HepG2 (cell line): Measurements from ENCODE around the gene ATG4B. TPM values are rescaled to one million over a fixed set of nuclear protein-coding genes. Genes with fewer than 3 reads are reported as not detected.
A peak's percentile ranks its signal among the peaks of the same experiment; 100 is the strongest.

Experiments used
- ATF6 ChIP-seq: sonication (generic); formaldehyde crosslinking; conservative IDR thresholded peaks from 2 replicates; pipeline ENCODE4 v1.4.0; 2020; ENCODE audit warnings: missing genetic modification reagents
- DNMT3B ChIP-seq: conservative IDR thresholded peaks from 2 replicates; pipeline ENCODE4 v1.6.1; 2016; ENCODE audit warnings: missing biosample characterization, control low read depth
- GZF1 ChIP-seq: sonication (generic); formaldehyde crosslinking; IDR thresholded peaks from 2 replicates; pipeline ENCODE4 v1.5.1; 2020; ENCODE audit warnings: mild to moderate bottlenecking, missing genetic modification reagents
- HNRNPK ChIP-seq: fragments of 200-400 bp; formaldehyde crosslinking; IDR thresholded peaks from 2 replicates; pipeline ENCODE4 v1.6.1; 2018; ENCODE audit warnings: low read length, low read depth, moderate library complexity, mild to moderate bottlenecking; ENCODE audit not compliant: poor library complexity, severe bottlenecking
- RERE ChIP-seq: IDR thresholded peaks from 2 replicates; pipeline ENCODE4 v1.6.1; 2016; ENCODE audit warnings: low read depth, missing genetic modification reagents, missing compliant biosample characterization
- SAFB2 ChIP-seq: sonication (generic); formaldehyde crosslinking; IDR thresholded peaks from 2 replicates; pipeline ENCODE4 v1.5.1; 2020; ENCODE audit warnings: missing genetic modification reagents, low read depth, mild to moderate bottlenecking, borderline replicate concordance
- SALL2 ChIP-seq: sonication (generic); formaldehyde crosslinking; IDR thresholded peaks from 2 replicates; pipeline ENCODE4 v1.8.1; 2023; ENCODE audit warnings: mild to moderate bottlenecking, missing genetic modification reagents, inconsistent platforms
- SNAI1 ChIP-seq: sonication (generic); formaldehyde crosslinking; IDR thresholded peaks from 2 replicates; pipeline ENCODE4 v1.5.0; 2020; ENCODE audit warnings: mild to moderate bottlenecking, missing genetic modification reagents, borderline replicate concordance
- ZBTB20 ChIP-seq: sonication (generic); formaldehyde crosslinking; IDR thresholded peaks from 2 replicates; pipeline ENCODE4 v1.8.1; 2023; ENCODE audit warnings: missing genetic modification reagents, low read depth, mild to moderate bottlenecking, borderline replicate concordance
- ZNF33A ChIP-seq: sonication (generic); formaldehyde crosslinking; IDR thresholded peaks from 2 replicates; pipeline ENCODE4 v1.5.1; 2020; ENCODE audit warnings: missing genetic modification reagents, mild to moderate bottlenecking, moderate library complexity, borderline replicate concordance
- ZNF614 ChIP-seq: IDR thresholded peaks from 2 replicates; pipeline ENCODE4 v1.6.1; 2018; ENCODE audit warnings: missing biosample characterization, missing genetic modification reagents, inconsistent platforms, borderline replicate concordance
- ZNF713 ChIP-seq: sonication (generic); formaldehyde crosslinking; IDR thresholded peaks from 2 replicates; pipeline ENCODE4 v1.4.0; 2020; ENCODE audit warnings: mild to moderate bottlenecking, missing genetic modification reagents
- ZSCAN22 ChIP-seq: sonication (generic); formaldehyde crosslinking; IDR thresholded peaks from 2 replicates; pipeline ENCODE4 v1.4.0; 2020; ENCODE audit warnings: mild to moderate bottlenecking, missing genetic modification reagents
- polyA plus RNA-seq, 8 experiments: library from polyadenylated mRNA; depleted of rRNA in 3 of 8; stranded (reverse) in 7 of 8; unstranded in 1 of 8; fragments of >200 nt; fragmentation: Illumina TruSeq in 4 of 8; extraction: Trizol in 4 of 8; gene quantifications; 2 replicates each; pipeline versions ENCODE4 v1.2.1 to v1.2.3, GENCODE V29; 2011 to 2016; ENCODE audit warnings: low read depth in 4 of 8, missing spikeins in 1 of 8, mixed read lengths in 1 of 8; ENCODE audit not compliant: insufficient read depth in 1 of 8
- total RNA-seq, 5 experiments: library from RNA; depleted of rRNA; stranded (reverse); fragments of >200 nt; fragmentation: Illumina TruSeq; extraction: Trizol; gene quantifications; 2 replicates each; pipeline ENCODE4 v1.2.3, GENCODE V29; 2016; ENCODE audit warnings: low read depth in 1 of 5
- TF ChIP-seq, protein P1 (sequence below): sonication (generic); formaldehyde crosslinking; IDR thresholded peaks from 2 replicates; pipeline ENCODE4 v1.8.1; 2023; ENCODE audit warnings: missing genetic modification reagents, mild to moderate bottlenecking, borderline replicate concordance
- TF ChIP-seq, protein P2 (sequence below): sonication (generic); formaldehyde crosslinking; IDR thresholded peaks from 2 replicates; pipeline ENCODE4 v1.4.0; 2020; ENCODE audit warnings: missing genetic modification reagents
- TF ChIP-seq, protein P3 (sequence below): sonication (generic); formaldehyde crosslinking; IDR thresholded peaks from 2 replicates; pipeline ENCODE4 v1.4.0; 2020; ENCODE audit warnings: mild to moderate bottlenecking, missing genetic modification reagents

The ATG4B gene
- total and polyA plus RNA-seq, 2 of the 13 experiments (the other 11 are each of a cell fraction or from before 2014, with no cell fraction given) = 95.5 to 239 TPM

- TF ChIP-seq, protein P1, sequence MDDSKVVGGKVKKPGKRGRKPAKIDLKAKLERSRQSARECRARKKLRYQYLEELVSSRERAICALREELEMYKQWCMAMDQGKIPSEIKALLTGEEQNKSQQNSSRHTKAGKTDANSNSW (CRISPR knock-in tag) = no peak
- TF ChIP-seq ZNF614 (no peak; the same call in 1 of the 2 replicates), ATF6 (no peak), GZF1 (CRISPR knock-in tag) (0 out of 2 replicates have a peak, but pooled peaks have one; percentile 18), DNMT3B (CRISPR knock-in tag) (0 out of 2 replicates have a peak, but pooled peaks have one; percentile 25), ZSCAN22 (CRISPR knock-in tag) (no peak), SALL2 (CRISPR knock-in tag) (no peak), HNRNPK (no peak), ZNF33A (CRISPR knock-in tag) (no peak), SAFB2 (no peak), SNAI1 (CRISPR knock-in tag) (peak; percentile 90), RERE (CRISPR knock-in tag) (no peak), ZBTB20 (CRISPR knock-in tag) (no peak), ZNF713 (CRISPR knock-in tag) (no peak)
- TF ChIP-seq, protein P2, sequence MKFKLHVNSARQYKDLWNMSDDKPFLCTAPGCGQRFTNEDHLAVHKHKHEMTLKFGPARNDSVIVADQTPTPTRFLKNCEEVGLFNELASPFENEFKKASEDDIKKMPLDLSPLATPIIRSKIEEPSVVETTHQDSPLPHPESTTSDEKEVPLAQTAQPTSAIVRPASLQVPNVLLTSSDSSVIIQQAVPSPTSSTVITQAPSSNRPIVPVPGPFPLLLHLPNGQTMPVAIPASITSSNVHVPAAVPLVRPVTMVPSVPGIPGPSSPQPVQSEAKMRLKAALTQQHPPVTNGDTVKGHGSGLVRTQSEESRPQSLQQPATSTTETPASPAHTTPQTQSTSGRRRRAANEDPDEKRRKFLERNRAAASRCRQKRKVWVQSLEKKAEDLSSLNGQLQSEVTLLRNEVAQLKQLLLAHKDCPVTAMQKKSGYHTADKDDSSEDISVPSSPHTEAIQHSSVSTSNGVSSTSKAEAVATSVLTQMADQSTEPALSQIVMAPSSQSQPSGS (CRISPR knock-in tag) = 0 out of 2 replicates have a peak, but pooled peaks have one; percentile 33
- TF ChIP-seq, protein P3, sequence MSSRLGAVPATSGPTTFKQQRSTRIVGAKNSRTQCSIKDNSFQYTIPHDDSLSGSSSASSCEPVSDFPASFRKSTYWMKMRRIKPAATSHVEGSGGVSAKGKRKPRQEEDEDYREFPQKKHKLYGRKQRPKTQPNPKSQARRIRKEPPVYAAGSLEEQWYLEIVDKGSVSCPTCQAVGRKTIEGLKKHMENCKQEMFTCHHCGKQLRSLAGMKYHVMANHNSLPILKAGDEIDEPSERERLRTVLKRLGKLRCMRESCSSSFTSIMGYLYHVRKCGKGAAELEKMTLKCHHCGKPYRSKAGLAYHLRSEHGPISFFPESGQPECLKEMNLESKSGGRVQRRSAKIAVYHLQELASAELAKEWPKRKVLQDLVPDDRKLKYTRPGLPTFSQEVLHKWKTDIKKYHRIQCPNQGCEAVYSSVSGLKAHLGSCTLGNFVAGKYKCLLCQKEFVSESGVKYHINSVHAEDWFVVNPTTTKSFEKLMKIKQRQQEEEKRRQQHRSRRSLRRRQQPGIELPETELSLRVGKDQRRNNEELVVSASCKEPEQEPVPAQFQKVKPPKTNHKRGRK (CRISPR knock-in tag) = no peak
Measured at GRCh38 chr2:241636182-241637017, 1.1 kb upstream of the ATG4B start (continued).
